Activated CD4-positive, alpha-beta T cell treated with anti-CD3 and anti-CD28 coated beads, Interleukin-2, amount 10 ng/mL, durations not matched to agents 24 days and 14 days (primary cell): Measurements from ENCODE around the gene NBAS. TPM values are rescaled to one million over a fixed set of nuclear protein-coding genes. Genes with fewer than 3 reads are reported as not detected.

ENCODE experiments used
- DNase-seq: peaks from one replicate; pipeline ENCODE4 v3.0.0; 2022
- H3K27ac Mint-ChIP-seq: one replicate; pipeline ENCODE4 v1.8.0; 2022; ENCODE audit warnings: mild to moderate bottlenecking, mixed read lengths
- H3K27me3 Mint-ChIP-seq: one replicate; pipeline ENCODE4 v1.8.0; 2022; ENCODE audit warnings: mixed read lengths
- H3K36me3 Mint-ChIP-seq: one replicate; pipeline ENCODE4 v1.8.0; 2022; ENCODE audit warnings: low read depth, mild to moderate bottlenecking, mixed read lengths
- H3K4me1 Mint-ChIP-seq: one replicate; pipeline ENCODE4 v1.8.0; 2021; ENCODE audit warnings: mixed read lengths
- H3K4me3 Mint-ChIP-seq: one replicate; pipeline ENCODE4 v1.8.0; 2022; ENCODE audit warnings: mild to moderate bottlenecking, moderate library complexity, mixed read lengths
- H3K9me3 Mint-ChIP-seq: one replicate; pipeline ENCODE4 v1.8.0; 2021; ENCODE audit warnings: mixed read lengths
- intact Hi-C: fragments of 100-400 bp; cut with micrococcal nuclease; formaldehyde crosslinking; loops from one replicate; pipeline ENCODE4 v1.15.1; 2023
- total RNA-seq: library from RNA; stranded (reverse); gene quantifications from 2 replicates; pipeline ENCODE4 v1.2.3, GENCODE V29; 2022

NBAS gene
- total RNA-seq, 1 donor from 2014 or later, result 38.5 TPM

DNA sequence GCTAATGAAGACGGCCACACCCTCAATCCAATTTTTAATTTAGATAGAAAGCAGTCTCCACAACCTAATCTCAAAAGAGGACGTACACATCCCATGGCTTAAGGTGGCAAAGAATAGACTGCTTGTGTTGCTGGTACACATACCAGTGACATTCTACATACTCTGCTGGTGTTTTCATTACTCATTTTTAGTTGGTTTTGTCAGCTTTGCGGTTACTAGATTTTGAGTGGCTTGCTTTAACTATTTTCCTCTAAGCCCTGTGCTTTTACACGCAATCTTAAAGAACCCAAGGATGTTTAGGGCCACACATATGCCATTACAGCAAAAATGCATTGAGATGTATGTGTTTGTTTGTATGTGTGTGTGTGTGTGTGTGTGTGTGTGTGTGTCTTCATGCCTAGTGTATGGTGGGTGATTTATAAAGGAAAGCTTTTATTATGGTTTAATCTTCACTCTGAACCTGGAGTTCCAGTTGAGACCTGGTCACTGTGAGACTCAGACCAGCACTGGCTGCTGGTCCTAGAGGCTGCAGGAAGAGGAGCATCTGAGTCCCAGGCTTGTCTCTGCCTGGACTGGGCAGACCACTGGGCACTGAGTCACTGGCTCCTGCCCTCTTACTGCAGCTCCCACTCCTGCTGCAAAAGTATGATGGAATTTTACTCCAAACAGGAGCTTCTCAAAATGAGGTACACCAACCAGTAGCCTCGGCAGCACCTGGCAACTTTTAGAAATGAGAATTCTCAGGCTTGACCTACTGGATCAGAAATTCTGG, 415.9 kb downstream of the NBAS start:
- Mint-ChIP-seq H3K4me1 (peaks cover 23% of the 10 kb centered on the region), H3K9me3 (peaks cover 4% of the 10 kb centered on the region), H3K36me3 (no peaks in the 10 kb centered on the region), H3K4me3 (no peak overlapping the region), H3K27ac (no peak overlapping the region), H3K27me3 (peaks cover 8% of the 10 kb centered on the region)
- no peak for DNase-seq
- intact Hi-C loops, result no loop called here

DNA sequence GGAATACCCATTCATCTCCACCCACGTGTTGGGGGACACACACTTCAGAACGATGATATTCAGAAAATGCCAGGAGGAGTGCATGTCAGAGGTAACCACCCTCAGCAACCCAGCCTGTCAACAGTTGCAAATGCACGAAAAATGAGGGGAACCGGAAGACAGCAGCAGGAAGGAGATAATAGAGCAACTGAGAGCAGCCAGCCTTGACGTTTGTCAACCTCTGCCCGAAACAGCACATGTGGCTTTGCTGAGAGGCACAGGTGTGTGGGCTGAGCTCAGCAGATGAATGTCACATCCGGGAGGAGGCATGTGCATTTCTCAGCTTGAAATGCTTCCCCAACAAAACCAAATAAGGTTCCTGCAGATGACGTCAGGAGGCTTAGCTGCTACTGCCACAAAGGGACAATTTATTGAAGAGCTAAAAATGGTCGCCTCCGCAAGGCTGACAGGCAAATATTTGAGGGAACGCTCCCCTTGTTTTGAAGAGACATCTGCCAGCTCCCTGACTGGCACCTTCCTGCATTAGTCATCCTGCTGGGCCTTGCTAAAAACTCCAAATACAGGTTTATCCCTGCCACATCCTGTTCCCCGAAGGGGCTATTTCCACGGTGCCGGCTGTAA, 419.0 kb downstream of the NBAS start:
- H3K4me3 Mint-ChIP-seq, result peak overlapping the region; percentile 45
- DNase-seq, result peak; percentile 90
- intact Hi-C loops, result loop anchor here (1.0 to 5.0 kb wide), 7 partner anchors 17 to 449 kb away; partner anchors contain the start of genes DDX1 and NBAS
- H3K27ac Mint-ChIP-seq, result peak overlapping the region; percentile 90
- H3K27me3 Mint-ChIP-seq, result no peaks in the 10 kb centered on the region
- H3K9me3 Mint-ChIP-seq, result peaks cover 7% of the 10 kb centered on the region
- peaks cover 4% of the 10 kb centered on the region for H3K36me3 Mint-ChIP-seq
- peaks cover 23% of the 10 kb centered on the region for H3K4me1 Mint-ChIP-seq

DNA sequence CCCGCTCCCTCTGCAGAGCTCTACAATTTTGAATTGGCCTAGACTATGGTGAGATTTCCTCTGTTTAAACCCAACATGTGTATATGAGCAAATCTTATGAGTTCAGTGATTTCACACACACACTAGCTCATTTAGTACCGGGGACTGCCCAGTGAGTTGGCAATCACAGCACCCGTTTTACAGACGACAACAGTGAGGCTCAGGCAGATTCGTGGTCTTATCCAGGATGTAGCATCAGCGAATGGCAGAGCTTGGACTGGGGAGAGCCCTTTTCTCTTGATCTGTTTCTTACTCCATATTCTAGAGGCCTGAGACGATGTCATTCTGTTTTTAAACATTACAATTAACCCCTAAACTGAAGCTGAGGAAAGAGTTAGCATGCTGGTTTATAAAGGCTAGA, 419.9 kb downstream of the NBAS start:
- peaks cover 1% of the 10 kb centered on the region for H3K27me3 Mint-ChIP-seq
- DNase-seq, result no peak
- H3K4me3 Mint-ChIP-seq, result no peak overlapping the region
- intact Hi-C loops, result loop anchor here (5.0 kb wide), 1 partner anchor 436 kb away; no protein-coding TSS in a partner anchor
- H3K36me3 Mint-ChIP-seq, result peaks cover 6% of the 10 kb centered on the region
- peaks cover 23% of the 10 kb centered on the region for H3K4me1 Mint-ChIP-seq
- peak overlapping the region; percentile 26 for H3K27ac Mint-ChIP-seq
- peaks cover 11% of the 10 kb centered on the region for H3K9me3 Mint-ChIP-seq

DNA sequence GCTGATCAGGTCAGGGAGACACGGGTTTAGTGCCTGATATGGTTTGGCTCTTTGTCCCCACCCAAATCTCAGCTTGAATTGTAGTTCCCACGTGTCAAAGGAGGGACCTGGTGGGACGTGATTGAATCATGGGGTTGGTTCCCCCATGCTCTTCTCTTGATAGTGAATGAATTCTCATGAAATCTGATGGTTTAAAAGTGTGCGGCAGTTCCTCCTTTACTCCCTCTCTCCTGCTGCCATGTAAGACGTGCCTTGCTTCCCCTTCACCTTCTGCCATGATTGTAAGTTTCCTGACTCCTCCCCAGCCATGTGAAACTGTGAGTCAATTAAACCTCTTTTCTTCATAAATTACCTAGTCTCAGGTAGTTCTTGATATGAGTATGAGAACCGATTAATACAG, 424.5 kb downstream of the NBAS start:
- H3K4me1 Mint-ChIP-seq, result peaks cover 6% of the 10 kb centered on the region
- peaks cover 11% of the 10 kb centered on the region for H3K9me3 Mint-ChIP-seq
- DNase-seq, result no peak
- intact Hi-C loops, result no loop called here
- H3K4me3 Mint-ChIP-seq, result no peak overlapping the region
- H3K27me3 Mint-ChIP-seq, result peaks cover 1% of the 10 kb centered on the region
- H3K36me3 Mint-ChIP-seq, result peaks cover 8% of the 10 kb centered on the region
- peak overlapping the region; percentile 3 for H3K27ac Mint-ChIP-seq

DNA sequence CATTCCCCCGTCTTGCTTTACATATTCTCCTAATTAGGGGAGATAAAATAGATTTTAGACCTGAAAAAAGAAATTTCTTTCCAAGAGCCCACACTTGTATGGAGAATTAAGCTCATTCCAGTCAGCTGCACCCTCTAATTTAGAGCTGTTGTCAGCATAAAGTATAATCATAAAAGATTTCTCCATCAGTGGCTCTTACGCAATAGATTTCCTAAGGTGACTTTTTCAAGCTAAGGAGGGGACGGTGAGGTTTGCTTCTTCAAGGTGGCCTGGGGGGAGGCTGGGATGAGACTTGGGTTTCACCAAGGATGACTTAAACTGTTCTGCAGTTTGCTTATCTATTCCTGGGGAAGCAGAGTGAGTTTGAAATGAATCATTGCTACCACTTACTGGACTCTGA, 426.2 kb downstream of the NBAS start:
- Mint-ChIP-seq H3K27me3 (peaks cover 1% of the 10 kb centered on the region), H3K9me3 (peaks cover 7% of the 10 kb centered on the region), H3K27ac (no peak overlapping the region), H3K4me3 (no peak overlapping the region), H3K4me1 (no peaks in the 10 kb centered on the region), H3K36me3 (peaks cover 7% of the 10 kb centered on the region)
- DNase-seq, result no peak
- intact Hi-C loops, result no loop called here

DNA sequence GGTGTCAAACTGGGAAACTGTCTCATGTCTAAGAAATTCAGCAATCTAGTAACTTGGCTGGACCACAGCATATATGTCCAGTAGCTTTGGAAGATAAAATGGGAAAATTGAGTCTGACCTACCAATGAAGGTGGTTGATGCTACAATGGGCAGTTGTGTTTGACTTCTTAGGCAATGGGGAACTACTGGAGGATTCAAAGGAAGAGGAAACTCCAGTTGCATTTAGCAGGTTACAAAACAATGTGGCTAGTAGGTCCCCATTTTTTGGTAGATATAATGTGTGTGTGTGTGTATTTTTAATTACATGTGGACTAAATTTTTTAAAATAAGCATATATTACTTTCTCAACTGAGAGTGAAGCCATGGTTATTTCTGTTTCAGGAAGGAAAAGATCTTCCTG, 427.7 kb downstream of the NBAS start:
- intact Hi-C loops, result no loop called here
- H3K4me3 Mint-ChIP-seq, result no peak overlapping the region
- peaks cover 3% of the 10 kb centered on the region for H3K36me3 Mint-ChIP-seq
- no peak for DNase-seq
- peaks cover 1% of the 10 kb centered on the region for H3K27me3 Mint-ChIP-seq
- no peak overlapping the region for H3K27ac Mint-ChIP-seq
- no peaks in the 10 kb centered on the region for H3K4me1 Mint-ChIP-seq
- peaks cover 4% of the 10 kb centered on the region for H3K9me3 Mint-ChIP-seq

DNA sequence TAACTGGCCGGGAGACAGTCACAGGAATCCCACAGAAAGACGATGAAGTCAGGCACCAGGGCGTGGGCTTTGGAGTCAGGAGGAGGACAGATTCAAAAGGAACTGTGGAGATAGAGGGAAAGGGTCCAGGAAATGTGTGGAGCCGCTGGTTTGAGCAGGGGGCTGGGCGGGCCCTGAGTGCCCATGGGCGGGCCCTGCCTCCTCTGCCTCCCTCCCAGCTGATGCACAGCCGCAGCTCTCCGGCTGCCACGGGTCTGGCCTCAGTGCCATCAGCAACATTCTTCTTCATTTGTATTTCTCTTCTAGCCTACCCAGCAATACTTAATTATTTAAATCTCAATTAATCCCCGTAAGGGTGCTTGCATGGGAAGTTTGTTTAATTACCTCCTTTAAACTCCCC, 432.3 kb downstream of the NBAS start:
- Mint-ChIP-seq H3K27me3 (no peaks in the 10 kb centered on the region), H3K36me3 (no peaks in the 10 kb centered on the region), H3K4me3 (no peak overlapping the region), H3K4me1 (no peaks in the 10 kb centered on the region), H3K27ac (no peak overlapping the region), H3K9me3 (no peaks in the 10 kb centered on the region)
- intact Hi-C loops, result no loop called here
- no peak for DNase-seq

DNA sequence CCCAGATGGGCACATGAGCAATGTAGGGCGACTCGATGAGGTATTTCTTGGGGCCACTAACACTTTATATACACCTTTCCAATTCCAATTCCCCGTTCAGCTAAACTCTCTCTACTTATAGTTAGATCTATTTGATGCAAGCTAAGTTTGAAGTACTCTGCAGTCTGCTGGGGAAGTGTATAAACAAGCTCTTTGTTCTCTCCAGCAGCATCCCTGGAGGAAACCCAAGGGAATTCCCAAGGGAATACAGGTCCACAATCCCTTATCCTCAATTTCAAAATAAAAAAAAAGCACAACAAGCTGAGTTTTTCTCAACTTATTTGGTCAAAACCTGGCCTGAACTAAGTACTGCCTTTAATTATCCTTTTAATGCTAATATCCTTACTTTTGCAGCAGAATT, 433.3 kb downstream of the NBAS start:
- Mint-ChIP-seq H3K9me3 (no peaks in the 10 kb centered on the region), H3K27ac (no peak overlapping the region), H3K4me1 (no peaks in the 10 kb centered on the region), H3K27me3 (no peaks in the 10 kb centered on the region), H3K36me3 (no peaks in the 10 kb centered on the region), H3K4me3 (no peak overlapping the region)
- DNase-seq, result no peak
- intact Hi-C loops, result no loop called here

DNA sequence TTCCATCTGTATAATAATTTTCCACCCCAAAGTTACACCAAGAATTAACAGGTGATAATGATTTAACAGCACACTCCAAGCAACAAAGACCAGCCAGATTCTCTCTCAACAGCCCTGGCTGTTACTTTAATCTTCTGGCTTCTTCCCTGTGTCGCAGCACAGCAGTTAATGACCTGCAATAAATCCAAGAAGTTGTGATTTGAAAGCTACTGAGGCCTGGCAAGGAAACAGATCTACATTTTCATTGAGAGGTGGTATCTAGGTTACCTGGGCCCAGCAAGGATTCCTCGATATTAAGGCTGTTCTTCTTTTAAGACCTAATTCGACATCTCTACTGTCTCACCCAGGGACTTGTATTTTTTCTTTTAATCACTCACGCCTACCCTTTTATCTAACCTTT, 433.8 kb downstream of the NBAS start:
- peaks cover 2% of the 10 kb centered on the region for H3K9me3 Mint-ChIP-seq
- H3K4me3 Mint-ChIP-seq, result no peak overlapping the region
- DNase-seq, result no peak
- no peak overlapping the region for H3K27ac Mint-ChIP-seq
- no peaks in the 10 kb centered on the region for H3K4me1 Mint-ChIP-seq
- H3K27me3 Mint-ChIP-seq, result no peaks in the 10 kb centered on the region
- H3K36me3 Mint-ChIP-seq, result no peaks in the 10 kb centered on the region
- intact Hi-C loops, result no loop called here

DNA sequence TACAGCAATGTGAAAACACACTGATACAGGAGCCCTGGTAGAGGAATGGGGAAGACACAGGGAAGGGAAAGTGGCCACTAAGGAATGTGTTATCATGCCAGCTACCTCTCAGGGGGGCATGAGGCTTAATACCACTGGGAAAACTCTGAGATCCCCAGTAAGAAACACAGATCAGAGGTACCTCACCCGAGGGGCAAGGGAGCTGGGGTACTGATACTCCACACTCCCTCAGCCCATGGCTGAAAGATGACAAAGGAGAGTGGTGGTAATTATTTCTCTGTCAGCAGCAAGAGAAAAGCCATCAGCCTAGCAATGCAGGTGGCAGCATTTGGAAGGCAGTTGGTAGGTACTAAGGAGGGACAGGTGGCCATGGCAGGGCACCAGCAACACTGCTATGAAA, 434.8 kb downstream of the NBAS start:
- H3K27ac Mint-ChIP-seq, result no peak overlapping the region
- no peak overlapping the region for H3K4me3 Mint-ChIP-seq
- no peaks in the 10 kb centered on the region for H3K27me3 Mint-ChIP-seq
- no peak for DNase-seq
- peaks cover 3% of the 10 kb centered on the region for H3K9me3 Mint-ChIP-seq
- intact Hi-C loops, result no loop called here
- no peaks in the 10 kb centered on the region for H3K4me1 Mint-ChIP-seq
- H3K36me3 Mint-ChIP-seq, result no peaks in the 10 kb centered on the region

DNA sequence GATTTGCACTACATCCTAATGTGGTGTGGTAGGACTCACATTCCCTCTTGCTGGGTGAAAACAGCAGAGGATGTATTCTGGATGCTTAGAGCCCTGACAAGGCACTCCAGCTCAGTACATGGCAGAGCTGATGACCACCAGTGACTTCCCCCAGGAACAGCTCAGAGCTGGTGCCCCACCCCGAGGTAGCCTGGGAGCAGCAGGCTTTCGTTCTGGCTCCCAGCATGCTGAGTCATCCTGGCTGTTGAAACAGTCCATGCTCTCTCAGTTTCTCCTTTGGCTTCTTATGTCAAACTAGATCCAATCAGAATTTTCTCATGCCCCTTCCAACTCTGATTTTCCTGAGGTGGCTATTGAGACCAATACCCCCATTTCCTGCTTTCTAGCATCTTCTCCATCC, 438.2 kb downstream of the NBAS start:
- no peak for DNase-seq
- no peaks in the 10 kb centered on the region for H3K36me3 Mint-ChIP-seq
- H3K4me3 Mint-ChIP-seq, result no peak overlapping the region
- no peaks in the 10 kb centered on the region for H3K27me3 Mint-ChIP-seq
- intact Hi-C loops, result no loop called here
- H3K4me1 Mint-ChIP-seq, result peaks cover 2% of the 10 kb centered on the region
- no peak overlapping the region for H3K27ac Mint-ChIP-seq
- H3K9me3 Mint-ChIP-seq, result peaks cover 3% of the 10 kb centered on the region

DNA sequence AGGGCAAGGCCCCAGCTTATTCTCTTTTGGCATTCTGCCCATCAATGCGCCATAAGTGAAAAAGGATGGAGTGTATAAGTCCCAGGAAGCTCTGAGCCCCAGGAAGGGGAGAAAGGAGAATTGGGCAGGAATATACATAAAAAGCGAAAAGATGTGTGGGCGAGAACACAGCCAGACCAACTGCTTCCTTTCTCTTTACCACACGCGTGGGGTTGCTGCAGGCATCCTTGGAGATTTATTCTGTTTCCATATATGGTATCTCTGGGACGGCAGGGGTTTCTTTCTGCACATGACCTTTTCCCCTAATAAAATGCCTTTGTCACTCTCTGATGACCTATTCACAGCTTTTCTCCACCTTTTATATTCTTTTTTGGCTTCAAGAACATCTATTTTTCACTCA, 440.5 kb downstream of the NBAS start:
- Mint-ChIP-seq H3K4me1 (peaks cover 2% of the 10 kb centered on the region), H3K9me3 (peaks cover 3% of the 10 kb centered on the region), H3K4me3 (no peak overlapping the region)

DNA sequence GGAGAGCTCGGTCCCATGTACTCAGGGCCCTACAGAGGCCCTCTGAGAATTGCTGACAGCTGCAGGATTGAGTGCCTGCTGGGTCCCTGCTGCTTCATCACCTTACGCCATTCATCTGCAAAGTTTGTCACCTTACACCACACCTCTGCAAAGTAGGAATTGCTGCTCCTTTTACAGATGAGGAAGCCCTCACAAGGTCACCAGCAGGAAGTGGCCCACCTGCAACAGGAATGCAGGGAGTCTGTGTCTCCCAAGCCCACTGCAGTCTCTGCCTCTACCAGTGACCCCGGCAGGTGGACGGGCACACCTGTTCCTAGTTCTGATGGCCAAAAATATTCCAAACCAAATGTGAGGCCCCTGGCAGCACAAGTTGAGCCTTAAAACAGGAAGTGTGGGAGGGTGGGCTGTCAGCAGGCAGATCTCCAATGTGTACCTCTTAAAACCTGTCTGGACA, 441.4 kb downstream of the NBAS start:
- Mint-ChIP-seq H3K36me3 (no peaks in the 10 kb centered on the region), H3K4me1 (peaks cover 2% of the 10 kb centered on the region), H3K27ac (no peak overlapping the region), H3K4me3 (no peak overlapping the region), H3K27me3 (no peaks in the 10 kb centered on the region), H3K9me3 (peaks cover 3% of the 10 kb centered on the region)
- intact Hi-C loops, result no loop called here
- no peak for DNase-seq

More for the DNA sequence above, 440.5 kb downstream of the NBAS start:
- Mint-ChIP-seq H3K27me3 (no peaks in the 10 kb centered on the region), H3K36me3 (no peaks in the 10 kb centered on the region), H3K27ac (no peak overlapping the region)
- no peak for DNase-seq
- intact Hi-C loops, result no loop called here

DNA sequence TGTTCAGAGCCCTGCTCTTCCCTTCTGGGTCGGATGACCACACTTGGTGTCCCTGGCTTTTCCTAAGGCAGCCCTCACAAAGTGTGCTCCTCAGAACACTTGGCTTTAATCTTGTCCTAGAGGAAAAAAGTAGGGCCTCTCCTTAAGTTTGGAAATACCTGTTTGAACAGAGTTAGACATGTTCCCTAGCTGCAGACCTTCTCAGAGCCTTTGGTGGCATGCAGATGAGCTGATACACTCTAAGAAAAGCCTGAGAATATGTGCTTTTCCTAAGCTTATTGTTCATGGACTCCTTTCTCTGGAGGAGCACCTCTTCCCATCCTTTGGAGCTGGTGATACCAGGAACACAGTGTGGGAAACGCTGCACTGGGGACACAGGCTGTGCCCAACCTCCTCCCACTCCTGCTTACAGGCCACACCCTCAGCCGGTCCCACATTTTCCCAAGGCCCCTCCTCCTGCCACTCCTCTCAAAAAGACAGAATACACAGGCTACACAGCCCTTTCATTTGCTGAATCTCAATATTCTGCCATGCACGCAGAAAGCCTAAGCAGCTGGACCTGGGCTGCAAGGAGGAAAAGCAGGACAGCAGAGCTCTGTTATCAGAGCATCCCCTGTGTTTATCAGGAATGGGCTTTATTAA, 443.6 kb downstream of the NBAS start:
- DNase-seq, result no peak
- Mint-ChIP-seq H3K27ac (no peak overlapping the region), H3K4me1 (peaks cover 2% of the 10 kb centered on the region), H3K4me3 (no peak overlapping the region), H3K9me3 (peaks cover 12% of the 10 kb centered on the region), H3K27me3 (no peaks in the 10 kb centered on the region), H3K36me3 (no peaks in the 10 kb centered on the region)
- intact Hi-C loops, result no loop called here
